ENCODE data around the gene PTP4A1. TPM values are rescaled to one million over a fixed set of nuclear protein-coding genes. Genes with fewer than 3 reads are reported as not detected.
"Not testable (repeated sequence)": the region's sequence is repeated elsewhere in the genome, so short reads cannot be mapped to it uniquely, and the experiment has no call there.

PTP4A1 gene
- total RNA-seq, 1 donor from 2014 or later, result 33.7 TPM

GRCh38 chr6:63576985-63577712, 4.9 kb downstream of the PTP4A1 start:
- DNase-seq (no peak), ATAC-seq (ENCODE audit: poor library complexity) (no peak)
- intact Hi-C loops (cut with DNase I), result no loop called here

- no peak for ATAC-seq (ENCODE audit: poor library complexity)
- intact Hi-C loops (cut with DNase I), result no loop called here
- DNase-seq, result no peak
Observed at GRCh38 chr6:63578757-63579156, 6.5 kb downstream of the PTP4A1 start.

- ATAC-seq (ENCODE audit: poor library complexity) (no peak), DNase-seq (no peak)
- intact Hi-C loops (cut with DNase I), result no loop called here
Observed at GRCh38 chr6:63579937-63580703, 7.8 kb downstream of the PTP4A1 start.

- intact Hi-C loops (cut with DNase I), result no loop called here
- ATAC-seq (ENCODE audit: poor library complexity) (no peak), DNase-seq (no peak)
Observed at GRCh38 chr6:63580704-63580961, 8.4 kb downstream of the PTP4A1 start.

- ATAC-seq (ENCODE audit: poor library complexity), result no peak
- intact Hi-C loops (cut with DNase I), result no loop called here
Observed at GRCh38 chr6:63581355-63582013, 9.2 kb downstream of the PTP4A1 start.

GRCh38 chr6:63582579-63583231, 10.4 kb downstream of the PTP4A1 start:
- ATAC-seq (ENCODE audit: poor library complexity) (no peak), DNase-seq (no peak)
- intact Hi-C loops (cut with DNase I), result no loop called here

More at GRCh38 chr6:63581355-63582013, 9.2 kb downstream of the PTP4A1 start:
- no peak for DNase-seq

- intact Hi-C loops (cut with DNase I), result no loop called here
- ATAC-seq (ENCODE audit: poor library complexity), result peak; percentile 84
Observed at GRCh38 chr6:63584125-63584514, 11.8 kb downstream of the PTP4A1 start.

GRCh38 chr6:63584566-63584965, 12.3 kb downstream of the PTP4A1 start:
- intact Hi-C loops (cut with DNase I), result no loop called here
- DNase-seq, result no peak
- ATAC-seq (ENCODE audit: poor library complexity), result peak; percentile 20

More at GRCh38 chr6:63584125-63584514, 11.8 kb downstream of the PTP4A1 start:
- DNase-seq, result no peak

GRCh38 chr6:63585652-63586051, 13.4 kb downstream of the PTP4A1 start:
- ATAC-seq (ENCODE audit: poor library complexity); DNase-seq; intact Hi-C loops (cut with DNase I): not testable (repeated sequence)

GRCh38 chr6:63589952-63590411, 17.7 kb downstream of the PTP4A1 start:
- intact Hi-C loops (cut with DNase I), result no loop called here
- ATAC-seq (ENCODE audit: poor library complexity) (no peak), DNase-seq (no peak)

- ATAC-seq (ENCODE audit: poor library complexity) (no peak), DNase-seq (no peak)
- intact Hi-C loops (cut with DNase I), result no loop called here
Observed at GRCh38 chr6:63592886-63593285, 20.6 kb downstream of the PTP4A1 start.

- DNase-seq, result no peak
- intact Hi-C loops (cut with DNase I), result loop anchor here (5.0 kb wide), 1 partner anchor 165 kb away; no protein-coding TSS in a partner anchor
- peak; percentile 26 for ATAC-seq (ENCODE audit: poor library complexity)
Observed at GRCh38 chr6:63597141-63598048, 25.1 kb downstream of the PTP4A1 start.

- ATAC-seq (ENCODE audit: poor library complexity) (peak; percentile 98), DNase-seq (peak; percentile 68)
Observed at GRCh38 chr6:63598049-63599036, 26.1 kb downstream of the PTP4A1 start.

GRCh38 chr6:63599243-63599642, 27.0 kb downstream of the PTP4A1 start:
- ATAC-seq (ENCODE audit: poor library complexity) (no peak), DNase-seq (no peak)
- intact Hi-C loops (cut with DNase I), result loop anchor here (5.0 kb wide), 1 partner anchor 163 kb away; no protein-coding TSS in a partner anchor

More at GRCh38 chr6:63598049-63599036, 26.1 kb downstream of the PTP4A1 start:
- intact Hi-C loops (cut with DNase I), result loop anchor here (5.0 kb wide), 1 partner anchor 164 kb away; no protein-coding TSS in a partner anchor

GRCh38 chr6:63600136-63600535, 27.9 kb downstream of the PTP4A1 start:
- DNase-seq, result no peak
- intact Hi-C loops (cut with DNase I), result no loop called here
- ATAC-seq (ENCODE audit: poor library complexity), result no peak

GRCh38 chr6:63609231-63609630, 37.0 kb downstream of the PTP4A1 start:
- DNase-seq (no peak), ATAC-seq (ENCODE audit: poor library complexity) (no peak)
- intact Hi-C loops (cut with DNase I), result no loop called here

- ATAC-seq (ENCODE audit: poor library complexity) (no peak), DNase-seq (no peak)
- intact Hi-C loops (cut with DNase I), result no loop called here
Observed at GRCh38 chr6:63610944-63611343, 38.7 kb downstream of the PTP4A1 start.

Data from Right ventricle myocardium superior (tissue), 1 donor.